NCI-H1930 (cell line): ENCODE results near the gene RIBC1.
A peak's percentile ranks its signal among the peaks of the same experiment; 100 is the strongest.
"Not testable (repeated sequence)": the region's sequence is repeated elsewhere in the genome, so short reads cannot be mapped to it uniquely, and the experiment has no call there.

Source experiments
- DNase-seq, 2 experiments: peaks; one replicate each; lab custom pipeline; 2025; lab: John Stamatoyannopoulos, UW

The RIBC1 gene

DNA sequence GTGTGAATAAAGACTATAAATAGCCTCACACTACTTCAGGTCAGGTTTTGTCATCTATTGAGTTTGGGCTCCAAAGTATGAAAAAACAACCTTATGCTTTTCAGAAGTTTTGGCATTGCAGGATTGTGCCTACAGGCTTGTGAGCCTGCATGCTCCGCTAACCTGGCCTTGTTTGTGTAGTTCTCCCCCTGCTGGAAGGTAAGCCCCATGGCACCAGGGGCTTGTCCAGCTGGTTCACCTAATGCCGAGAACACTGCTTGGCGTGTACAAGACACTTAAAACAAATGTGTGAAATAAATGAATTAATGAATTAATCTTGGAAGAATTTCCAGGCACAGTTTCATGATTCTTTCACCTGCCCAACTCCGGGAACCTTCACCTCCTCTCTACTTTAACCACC lies 13.3 kb downstream of the RIBC1 start:
- peak; percentile 55 to 59 for DNase-seq

- no peak for DNase-seq
Observed at GRCh38 chrX:53437206-53437605, 14.5 kb downstream of the RIBC1 start.

- DNase-seq: no peak
Observed at GRCh38 chrX:53438174-53438831, 15.6 kb downstream of the RIBC1 start.

DNA sequence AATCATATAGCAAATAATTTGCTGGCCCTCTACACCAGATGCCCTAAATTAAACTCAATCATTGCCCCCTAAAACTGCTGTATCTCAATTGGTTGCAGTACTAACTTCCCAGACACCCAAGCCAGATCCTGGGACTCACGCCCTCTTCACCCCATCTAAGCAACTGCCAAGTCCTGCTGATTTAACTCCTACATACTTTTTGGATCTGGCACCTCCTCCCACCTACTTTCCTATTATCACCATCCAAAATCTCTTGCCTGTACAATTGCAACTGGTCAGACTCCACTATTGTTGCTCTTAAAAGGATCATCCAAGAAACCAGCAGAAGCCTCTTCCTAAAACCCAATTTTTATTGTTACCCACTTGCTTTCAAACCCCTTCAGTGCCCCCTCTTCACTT lies 16.2 kb downstream of the RIBC1 start:
- DNase-seq: no peak

GRCh38 chrX:53440101-53440500 lies 17.4 kb downstream of the RIBC1 start:
- no peak for DNase-seq

- DNase-seq: no peak
Observed at GRCh38 chrX:53440621-53441517, 18.2 kb downstream of the RIBC1 start.

- DNase-seq: peak; percentile 68 to 79
Observed at GRCh38 chrX:53441531-53442321, 19.1 kb downstream of the RIBC1 start.

DNA sequence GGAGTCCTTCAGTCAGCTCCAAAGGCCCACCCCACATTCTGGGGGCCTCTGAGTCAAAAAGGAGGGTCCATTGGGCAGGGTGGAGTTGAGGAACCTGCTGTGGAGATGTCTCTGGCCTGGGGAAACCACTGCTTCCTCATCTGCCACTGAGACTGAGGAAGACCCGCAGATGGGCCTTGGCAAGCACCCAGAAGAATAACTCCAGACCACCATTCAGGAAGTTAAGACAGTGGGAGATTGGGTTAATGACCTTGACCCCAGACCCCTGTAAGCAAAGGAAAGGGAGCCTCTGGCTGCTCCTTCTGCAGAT lies 19.6 kb downstream of the RIBC1 start:
- DNase-seq: no peak

DNA sequence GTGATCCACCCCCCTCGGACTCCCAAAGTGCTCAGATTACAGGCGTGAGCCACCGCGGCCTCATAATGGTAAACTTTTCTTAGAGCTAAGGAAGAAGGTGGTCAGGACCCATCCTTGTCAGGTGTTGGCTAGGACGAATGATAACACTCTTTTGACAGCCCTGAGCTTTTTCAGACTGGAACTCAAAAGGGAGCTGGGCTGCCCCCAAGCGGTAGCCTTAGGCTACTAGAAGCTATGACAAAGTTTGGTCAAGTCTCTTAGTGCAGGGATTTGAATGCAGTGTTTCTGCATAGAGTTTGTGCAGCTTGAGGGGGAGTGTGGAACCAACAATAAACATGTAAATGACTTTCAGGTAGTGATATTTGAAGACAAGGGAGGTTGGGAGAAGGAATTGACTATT lies 23.3 kb downstream of the RIBC1 start:
- DNase-seq: peak in 1 of 2 experiments; percentile 20

- DNase-seq: no peak
Observed at GRCh38 chrX:53447441-53447840, 24.8 kb downstream of the RIBC1 start.

- no peak for DNase-seq
Observed at GRCh38 chrX:53449632-53450031, 27.0 kb downstream of the RIBC1 start.

GRCh38 chrX:53452812-53453211 lies 30.1 kb downstream of the RIBC1 start:
- DNase-seq: no peak

DNA sequence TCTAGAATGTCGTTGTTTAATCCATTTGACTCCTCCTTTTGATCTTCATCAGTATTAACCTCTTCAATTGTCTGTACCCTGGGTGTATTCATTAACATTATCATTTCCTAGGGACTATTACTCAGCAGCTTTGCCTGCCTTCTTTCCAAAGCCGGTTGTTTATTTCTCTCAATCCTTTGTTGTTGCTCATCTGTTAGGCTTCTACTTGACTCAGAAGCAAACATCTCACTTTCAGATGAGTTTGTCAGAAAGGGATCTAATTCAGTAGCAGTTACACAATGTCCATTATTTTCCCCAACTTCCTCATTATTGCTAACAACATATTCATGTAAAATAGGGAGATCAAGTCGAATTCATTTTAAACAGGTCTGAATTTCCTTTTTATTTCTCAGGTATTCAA lies 33.6 kb downstream of the RIBC1 start:
- DNase-seq: no peak

DNA sequence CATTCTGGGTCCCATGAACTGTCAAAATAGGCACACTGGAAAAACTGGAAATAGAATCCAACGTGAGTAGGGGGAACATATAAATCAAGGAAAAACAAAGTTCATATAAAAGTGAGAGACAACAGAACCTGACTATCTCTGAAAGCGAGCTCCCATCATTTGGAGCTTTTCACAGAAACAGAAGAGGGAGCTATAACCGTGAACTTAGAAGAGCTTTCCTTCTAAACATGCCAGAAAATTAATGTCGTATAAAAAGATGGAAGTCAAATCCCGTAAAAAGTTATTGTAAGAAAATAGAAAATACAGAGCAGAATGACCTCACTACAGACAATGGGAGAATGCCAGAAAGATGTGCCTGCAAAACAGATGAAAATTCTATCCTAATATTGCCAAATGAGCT lies 35.4 kb downstream of the RIBC1 start:
- DNase-seq: no peak

GRCh38 chrX:53468659-53469058 lies 46.0 kb downstream of the RIBC1 start:
- not testable (repeated sequence) for DNase-seq

GRCh38 chrX:53471346-53471745 lies 48.7 kb downstream of the RIBC1 start:
- no peak for DNase-seq

DNA sequence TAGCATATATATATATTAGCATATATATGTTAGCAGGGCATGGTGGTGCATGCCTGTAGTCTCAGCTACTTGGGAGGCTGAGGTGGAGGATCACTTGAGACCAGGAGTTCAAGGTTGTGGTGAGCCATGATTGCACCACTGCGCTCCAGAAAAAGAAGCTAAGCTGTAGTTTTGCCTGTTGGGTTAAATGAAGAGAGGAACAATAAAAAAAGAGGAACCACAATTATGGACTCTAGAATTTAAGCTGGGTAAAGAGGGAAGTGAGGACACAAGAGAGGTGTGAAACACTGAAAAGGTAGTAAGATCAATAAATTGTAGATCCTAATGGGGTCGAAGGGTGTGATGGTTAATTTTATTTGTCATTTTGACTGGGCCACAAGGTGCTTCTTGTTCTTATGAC lies 52.0 kb downstream of the RIBC1 start:
- no peak for DNase-seq

- no peak for DNase-seq
Observed at GRCh38 chrX:53476371-53476770, 53.7 kb downstream of the RIBC1 start.

- no peak for DNase-seq
Observed at GRCh38 chrX:53479301-53479700, 56.6 kb downstream of the RIBC1 start.
